COR-L47 (cell line): Measurements from ENCODE around the gene SPIN1.
"Not testable (repeated sequence)": the region's sequence is repeated elsewhere in the genome, so short reads cannot be mapped to it uniquely, and the experiment has no call there.

Source experiments
- DNase-seq: peaks from one replicate; lab custom pipeline; 2025; lab: John Stamatoyannopoulos, UW

SPIN1 gene

GRCh38 chr9:88388203-88388885 lies at the start of gene SPIN1:
Gene SPIN1 (plus strand): TSS chr9:88388444. CDS start chr9:88426540, 38,096 bp downstream.
- peak; percentile 70 for DNase-seq

- no peak for DNase-seq
Observed at GRCh38 chr9:88339317-88339716, 48.9 kb upstream of the SPIN1 start.

- no peak for DNase-seq
Observed at GRCh38 chr9:88342246-88342645, 46.0 kb upstream of the SPIN1 start.

GRCh38 chr9:88344013-88344412 lies 44.2 kb upstream of the SPIN1 start:
- DNase-seq, result no peak

- not testable (repeated sequence) for DNase-seq
Observed at GRCh38 chr9:88350354-88350753, 37.9 kb upstream of the SPIN1 start.

- DNase-seq, result no peak
Observed at GRCh38 chr9:88355166-88355565, 33.1 kb upstream of the SPIN1 start.

GRCh38 chr9:88357250-88357649 lies 31.0 kb upstream of the SPIN1 start:
- not testable (repeated sequence) for DNase-seq

GRCh38 chr9:88358723-88359122 lies 29.5 kb upstream of the SPIN1 start:
- no peak for DNase-seq

GRCh38 chr9:88359974-88360373 lies 28.3 kb upstream of the SPIN1 start:
- no peak for DNase-seq

GRCh38 chr9:88362681-88363080 lies 25.6 kb upstream of the SPIN1 start:
- no peak for DNase-seq

GRCh38 chr9:88363661-88364060 lies 24.6 kb upstream of the SPIN1 start:
- no peak for DNase-seq

- DNase-seq, result no peak
Observed at GRCh38 chr9:88364706-88365105, 23.5 kb upstream of the SPIN1 start.

GRCh38 chr9:88370346-88370745 lies 17.9 kb upstream of the SPIN1 start:
- no peak for DNase-seq

- no peak for DNase-seq
Observed at GRCh38 chr9:88372103-88372654, 16.1 kb upstream of the SPIN1 start.

- DNase-seq, result no peak
Observed at GRCh38 chr9:88373045-88373444, 15.2 kb upstream of the SPIN1 start.

- no peak for DNase-seq
Observed at GRCh38 chr9:88378317-88378716, 9.9 kb upstream of the SPIN1 start.

- no peak for DNase-seq
Observed at GRCh38 chr9:88379352-88379751, 8.9 kb upstream of the SPIN1 start.

- no peak for DNase-seq
Observed at GRCh38 chr9:88380118-88380517, 8.1 kb upstream of the SPIN1 start.

- not testable (repeated sequence) for DNase-seq
Observed at GRCh38 chr9:88381322-88381721, 6.9 kb upstream of the SPIN1 start.

GRCh38 chr9:88383176-88383575 lies 5.1 kb upstream of the SPIN1 start:
- DNase-seq, result no peak

- not testable (repeated sequence) for DNase-seq
Observed at GRCh38 chr9:88386137-88386536, 2.1 kb upstream of the SPIN1 start.

GRCh38 chr9:88387036-88387551 lies 1.1 kb upstream of the SPIN1 start:
- DNase-seq, result no peak

GRCh38 chr9:88387552-88388202 lies 567 bp upstream of the SPIN1 start:
- peak; percentile 65 for DNase-seq
